ENCODE results near the gene NGFR. TPM values are rescaled to one million over a fixed set of nuclear protein-coding genes. Genes with fewer than 3 reads are reported as not detected.
A peak's percentile ranks its signal among the peaks of the same experiment; 100 is the strongest.

Gene NGFR
- total RNA-seq, 1 donor from 2014 or later, result 4.5 TPM

DNA sequence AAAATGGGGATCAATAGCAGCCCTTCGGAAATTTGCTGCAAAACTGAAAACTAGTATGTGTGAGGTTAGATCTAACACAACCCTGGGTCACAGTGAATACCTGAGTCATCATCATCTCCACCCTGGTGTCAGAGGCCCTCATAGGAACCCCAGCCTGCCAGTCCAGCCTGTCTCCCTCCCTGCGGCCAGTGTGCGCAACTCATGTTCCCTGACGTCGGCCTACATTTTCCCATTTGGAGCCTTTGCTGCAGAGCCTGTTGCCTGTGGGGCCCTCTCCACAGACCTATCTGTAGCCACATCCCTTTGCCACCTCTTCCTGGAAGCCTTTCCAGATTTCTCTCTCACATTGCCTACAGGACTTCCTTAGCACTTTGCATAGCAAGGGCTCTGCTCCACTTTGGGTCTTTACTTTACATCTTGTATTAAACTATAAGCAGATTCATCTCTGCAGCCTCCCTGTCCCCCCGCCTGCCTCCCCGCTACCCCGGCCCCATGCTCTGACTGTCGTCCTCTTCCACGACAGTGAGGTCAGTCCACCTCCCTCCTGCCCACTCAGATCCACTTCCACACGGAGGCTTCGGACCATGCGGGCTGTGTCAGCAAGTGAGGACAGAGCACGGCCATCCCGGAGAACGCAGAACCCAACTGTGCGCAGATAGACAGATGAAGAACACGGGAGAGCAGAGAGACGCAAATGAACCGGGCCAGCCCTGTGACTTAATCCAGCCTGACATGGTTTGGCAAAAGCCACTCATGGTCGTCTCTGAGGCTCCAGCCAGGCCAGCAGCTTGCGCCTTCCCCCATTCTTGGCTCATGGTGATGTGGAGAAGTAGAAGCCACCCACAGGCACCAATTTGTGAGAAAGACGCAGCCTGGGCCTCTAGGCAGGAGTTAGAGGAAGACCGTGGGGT is 31.0 kb downstream of the NGFR start:
- no peak overlapping the region for H3K27ac Mint-ChIP-seq (ENCODE audit: unreplicated experiment)
- H3K36me3 Mint-ChIP-seq (ENCODE audit: low read depth, unreplicated experiment), result peaks cover 3% of the 10 kb centered on the region
- no peak overlapping the region for H3K4me3 Mint-ChIP-seq (ENCODE audit: unreplicated experiment)
- H3K27me3 Mint-ChIP-seq (ENCODE audit: unreplicated experiment), result peaks cover 5% of the 10 kb centered on the region
- TF ChIP-seq, protein P1, sequence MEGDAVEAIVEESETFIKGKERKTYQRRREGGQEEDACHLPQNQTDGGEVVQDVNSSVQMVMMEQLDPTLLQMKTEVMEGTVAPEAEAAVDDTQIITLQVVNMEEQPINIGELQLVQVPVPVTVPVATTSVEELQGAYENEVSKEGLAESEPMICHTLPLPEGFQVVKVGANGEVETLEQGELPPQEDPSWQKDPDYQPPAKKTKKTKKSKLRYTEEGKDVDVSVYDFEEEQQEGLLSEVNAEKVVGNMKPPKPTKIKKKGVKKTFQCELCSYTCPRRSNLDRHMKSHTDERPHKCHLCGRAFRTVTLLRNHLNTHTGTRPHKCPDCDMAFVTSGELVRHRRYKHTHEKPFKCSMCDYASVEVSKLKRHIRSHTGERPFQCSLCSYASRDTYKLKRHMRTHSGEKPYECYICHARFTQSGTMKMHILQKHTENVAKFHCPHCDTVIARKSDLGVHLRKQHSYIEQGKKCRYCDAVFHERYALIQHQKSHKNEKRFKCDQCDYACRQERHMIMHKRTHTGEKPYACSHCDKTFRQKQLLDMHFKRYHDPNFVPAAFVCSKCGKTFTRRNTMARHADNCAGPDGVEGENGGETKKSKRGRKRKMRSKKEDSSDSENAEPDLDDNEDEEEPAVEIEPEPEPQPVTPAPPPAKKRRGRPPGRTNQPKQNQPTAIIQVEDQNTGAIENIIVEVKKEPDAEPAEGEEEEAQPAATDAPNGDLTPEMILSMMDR (IDR thresholded peaks at IDR 0.05; ENCODE audit: unreplicated experiment), result no peak
- H3K4me1 Mint-ChIP-seq (ENCODE audit: unreplicated experiment), result no peaks in the 10 kb centered on the region
- no peaks in the 10 kb centered on the region for H3K9me3 Mint-ChIP-seq (ENCODE audit: unreplicated experiment)
- DNase-seq (ENCODE audit: low spot score), result no peak

DNA sequence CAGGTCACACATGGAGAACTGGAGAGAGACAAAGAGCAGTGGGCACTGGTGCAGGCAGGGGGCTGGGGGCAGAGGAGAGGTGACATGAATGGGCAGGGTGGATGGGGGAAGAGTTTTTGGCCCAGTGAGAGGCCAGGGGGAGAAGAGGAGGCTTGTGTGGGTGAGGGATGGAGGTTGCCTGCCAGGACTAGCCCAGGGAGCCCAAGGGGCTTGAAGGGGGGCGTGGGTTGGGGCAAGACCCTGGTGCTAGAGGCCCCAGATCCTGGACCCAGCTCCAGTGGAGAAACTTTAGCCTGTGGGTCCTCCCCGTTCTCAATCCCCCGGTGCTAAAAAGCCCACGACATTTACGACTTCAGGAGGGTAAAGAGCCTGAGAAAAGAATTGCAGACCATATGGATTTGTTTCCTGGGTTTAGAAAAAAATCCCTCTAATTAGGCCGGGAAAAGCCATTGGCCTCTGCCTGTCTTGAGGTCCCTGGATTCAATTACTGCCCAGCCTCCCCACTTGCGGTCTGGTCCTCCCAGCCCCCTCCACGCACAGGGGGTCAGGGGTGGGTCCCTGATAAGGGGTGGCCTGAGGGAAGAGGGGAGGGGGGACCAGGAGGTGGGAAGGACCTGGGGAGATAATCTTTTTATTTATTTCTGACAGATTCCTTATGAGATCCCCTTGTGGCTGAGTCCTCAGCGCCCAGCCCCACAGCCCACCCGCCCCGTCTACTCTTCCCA is 33.0 kb downstream of the NGFR start:
- Mint-ChIP-seq H3K4me3 (ENCODE audit: unreplicated experiment) (no peak overlapping the region), H3K9me3 (ENCODE audit: unreplicated experiment) (no peaks in the 10 kb centered on the region), H3K27me3 (ENCODE audit: unreplicated experiment) (peaks cover 4% of the 10 kb centered on the region), H3K27ac (ENCODE audit: unreplicated experiment) (no peak overlapping the region), H3K4me1 (ENCODE audit: unreplicated experiment) (no peaks in the 10 kb centered on the region), H3K36me3 (ENCODE audit: low read depth, unreplicated experiment) (no peaks in the 10 kb centered on the region)
- DNase-seq (ENCODE audit: low spot score), result no peak
- TF ChIP-seq, protein P1 (IDR thresholded peaks at IDR 0.05; ENCODE audit: unreplicated experiment), result no peak

GRCh38 chr17:49528966-49529365 is 33.9 kb downstream of the NGFR start:
- H3K36me3 Mint-ChIP-seq (ENCODE audit: low read depth, unreplicated experiment), result no peaks in the 10 kb centered on the region
- no peaks in the 10 kb centered on the region for H3K9me3 Mint-ChIP-seq (ENCODE audit: unreplicated experiment)
- no peaks in the 10 kb centered on the region for H3K4me1 Mint-ChIP-seq (ENCODE audit: unreplicated experiment)
- TF ChIP-seq, protein P1 (IDR thresholded peaks at IDR 0.05; ENCODE audit: unreplicated experiment), result no peak
- H3K27me3 Mint-ChIP-seq (ENCODE audit: unreplicated experiment), result peaks cover 4% of the 10 kb centered on the region
- H3K27ac Mint-ChIP-seq (ENCODE audit: unreplicated experiment), result no peak overlapping the region
- no peak for DNase-seq (ENCODE audit: low spot score)
- no peak overlapping the region for H3K4me3 Mint-ChIP-seq (ENCODE audit: unreplicated experiment)

DNA sequence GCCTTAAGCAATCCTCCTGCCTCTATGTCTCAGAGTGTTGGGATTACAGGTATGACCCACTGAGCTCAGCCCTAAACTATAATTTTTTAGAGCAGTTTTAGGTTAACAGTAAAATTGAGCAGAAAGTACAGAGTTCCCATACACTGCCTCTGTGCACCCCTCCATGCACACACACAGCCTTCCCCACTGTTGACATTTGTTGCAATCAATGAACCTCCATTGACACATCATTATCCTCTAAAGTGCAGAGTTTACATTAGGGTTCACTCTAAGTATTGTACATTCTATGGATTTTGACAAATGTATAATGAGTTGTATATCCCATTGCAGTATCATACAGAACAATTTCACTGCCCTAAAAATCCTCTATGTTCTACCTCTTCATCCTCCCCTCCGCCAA is 35.0 kb downstream of the NGFR start:
- no peaks in the 10 kb centered on the region for H3K9me3 Mint-ChIP-seq (ENCODE audit: unreplicated experiment)
- H3K4me3 Mint-ChIP-seq (ENCODE audit: unreplicated experiment), result no peak overlapping the region
- TF ChIP-seq, protein P1 (IDR thresholded peaks at IDR 0.05; ENCODE audit: unreplicated experiment), result no peak
- DNase-seq (ENCODE audit: low spot score), result no peak
- no peak overlapping the region for H3K27ac Mint-ChIP-seq (ENCODE audit: unreplicated experiment)
- no peaks in the 10 kb centered on the region for H3K36me3 Mint-ChIP-seq (ENCODE audit: low read depth, unreplicated experiment)
- H3K27me3 Mint-ChIP-seq (ENCODE audit: unreplicated experiment), result peaks cover 4% of the 10 kb centered on the region
- H3K4me1 Mint-ChIP-seq (ENCODE audit: unreplicated experiment), result no peaks in the 10 kb centered on the region

DNA sequence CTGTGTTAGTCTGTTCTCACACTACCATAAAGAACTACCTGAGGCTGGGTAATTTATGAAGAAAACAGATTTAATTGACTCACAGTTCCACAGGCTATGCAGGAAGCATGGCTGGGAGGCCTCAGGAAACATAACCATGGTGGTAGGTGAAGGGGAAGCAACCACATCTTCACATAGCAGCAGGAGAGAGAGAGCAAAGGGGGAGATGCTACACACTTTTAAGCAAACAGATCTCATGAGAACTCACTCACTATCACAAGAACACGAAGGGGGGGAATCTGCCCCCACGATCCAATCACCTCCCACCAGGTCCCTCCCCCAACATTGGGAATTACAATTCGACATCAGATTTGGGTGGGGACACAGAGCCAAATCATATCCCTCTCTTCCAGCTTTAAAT is 48.8 kb downstream of the NGFR start:
- no peak overlapping the region for H3K4me3 Mint-ChIP-seq (ENCODE audit: unreplicated experiment)
- TF ChIP-seq, protein P1 (IDR thresholded peaks at IDR 0.05; ENCODE audit: unreplicated experiment), result no peak
- peak overlapping the region; percentile 43 for H3K27ac Mint-ChIP-seq (ENCODE audit: unreplicated experiment)
- no peak for DNase-seq (ENCODE audit: low spot score)
- peaks cover 4% of the 10 kb centered on the region for H3K36me3 Mint-ChIP-seq (ENCODE audit: low read depth, unreplicated experiment)
- no peaks in the 10 kb centered on the region for H3K9me3 Mint-ChIP-seq (ENCODE audit: unreplicated experiment)
- H3K4me1 Mint-ChIP-seq (ENCODE audit: unreplicated experiment), result peaks cover 4% of the 10 kb centered on the region
- H3K27me3 Mint-ChIP-seq (ENCODE audit: unreplicated experiment), result peaks cover 4% of the 10 kb centered on the region

All from endothelial cell (in vitro differentiated cells).